ENCODE measurements around the gene IL12RB2.

The IL12RB2 gene

DNA sequence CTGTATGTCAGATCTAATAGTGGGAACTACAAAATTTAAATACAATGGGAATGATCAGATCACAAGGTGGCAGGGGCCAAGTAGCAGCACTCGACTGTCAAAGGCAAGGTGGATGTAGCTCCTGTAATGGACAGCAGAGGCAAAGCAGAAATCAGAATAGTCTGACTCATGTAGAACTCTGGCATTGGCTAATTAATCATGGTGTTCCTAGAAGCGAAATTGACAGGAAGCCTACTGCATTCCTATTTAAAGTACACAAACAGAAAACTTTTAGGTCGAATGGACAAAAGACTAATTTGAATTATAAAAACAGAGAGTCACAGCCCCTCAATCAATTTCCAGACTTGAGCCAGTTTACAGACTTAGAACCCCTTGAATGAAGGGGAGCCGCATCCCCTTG lies 17.4 kb upstream of the IL12RB2 start:
- DNase-seq = no peak
- Histone ChIP-seq H3K4me3 (ENCODE audit: low read depth, low read length) (no peak overlapping the region), H3K36me3 (no peaks in the 10 kb centered on the region), H3K27me3 (no peaks in the 10 kb centered on the region), H3K4me1 (no peaks in the 10 kb centered on the region), H3K9me3 (no peaks in the 10 kb centered on the region)
- TF ChIP-seq, protein P1, sequence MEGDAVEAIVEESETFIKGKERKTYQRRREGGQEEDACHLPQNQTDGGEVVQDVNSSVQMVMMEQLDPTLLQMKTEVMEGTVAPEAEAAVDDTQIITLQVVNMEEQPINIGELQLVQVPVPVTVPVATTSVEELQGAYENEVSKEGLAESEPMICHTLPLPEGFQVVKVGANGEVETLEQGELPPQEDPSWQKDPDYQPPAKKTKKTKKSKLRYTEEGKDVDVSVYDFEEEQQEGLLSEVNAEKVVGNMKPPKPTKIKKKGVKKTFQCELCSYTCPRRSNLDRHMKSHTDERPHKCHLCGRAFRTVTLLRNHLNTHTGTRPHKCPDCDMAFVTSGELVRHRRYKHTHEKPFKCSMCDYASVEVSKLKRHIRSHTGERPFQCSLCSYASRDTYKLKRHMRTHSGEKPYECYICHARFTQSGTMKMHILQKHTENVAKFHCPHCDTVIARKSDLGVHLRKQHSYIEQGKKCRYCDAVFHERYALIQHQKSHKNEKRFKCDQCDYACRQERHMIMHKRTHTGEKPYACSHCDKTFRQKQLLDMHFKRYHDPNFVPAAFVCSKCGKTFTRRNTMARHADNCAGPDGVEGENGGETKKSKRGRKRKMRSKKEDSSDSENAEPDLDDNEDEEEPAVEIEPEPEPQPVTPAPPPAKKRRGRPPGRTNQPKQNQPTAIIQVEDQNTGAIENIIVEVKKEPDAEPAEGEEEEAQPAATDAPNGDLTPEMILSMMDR (IDR thresholded peaks at IDR 0.05; ENCODE audit: low read depth, low read length) = no peak

- H3K4me3 ChIP-seq (ENCODE audit: low read depth, low read length) = no peak overlapping the region
- H3K27me3 ChIP-seq = no peaks in the 10 kb centered on the region
- TF ChIP-seq, protein P1 (IDR thresholded peaks at IDR 0.05; ENCODE audit: low read depth, low read length) = no peak
- H3K36me3 ChIP-seq = no peaks in the 10 kb centered on the region
- no peaks in the 10 kb centered on the region for H3K9me3 ChIP-seq
- H3K4me1 ChIP-seq = no peaks in the 10 kb centered on the region
- no peak for DNase-seq
Observed at GRCh38 chr1:67294836-67295617, 12.6 kb upstream of the IL12RB2 start.

DNA sequence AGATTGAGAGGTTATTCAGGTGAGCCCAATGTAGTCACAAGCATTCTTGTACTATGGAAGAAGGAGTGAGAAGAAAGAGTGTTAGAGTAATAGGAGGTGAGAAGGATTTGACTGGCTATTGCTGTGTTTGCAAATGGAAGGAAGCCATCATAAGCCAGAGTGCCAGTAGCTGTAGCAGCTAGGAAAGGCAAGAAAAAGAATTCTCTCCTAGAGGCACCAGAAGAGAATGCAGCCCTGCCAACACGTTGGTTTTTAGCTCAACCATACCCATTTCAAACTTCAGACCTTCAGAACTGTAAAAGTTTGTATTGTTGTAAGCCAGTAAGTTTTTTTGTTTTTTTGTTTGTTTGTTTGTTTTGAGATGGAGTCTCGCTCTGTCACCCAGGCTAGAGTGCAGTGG lies 8.9 kb upstream of the IL12RB2 start:
- no peaks in the 10 kb centered on the region for H3K4me1 ChIP-seq
- no peak overlapping the region for H3K4me3 ChIP-seq (ENCODE audit: low read depth, low read length)
- H3K9me3 ChIP-seq = no peaks in the 10 kb centered on the region
- TF ChIP-seq, protein P1 (IDR thresholded peaks at IDR 0.05; ENCODE audit: low read depth, low read length) = no peak
- DNase-seq = no peak
- H3K27me3 ChIP-seq = no peaks in the 10 kb centered on the region
- no peaks in the 10 kb centered on the region for H3K36me3 ChIP-seq

DNA sequence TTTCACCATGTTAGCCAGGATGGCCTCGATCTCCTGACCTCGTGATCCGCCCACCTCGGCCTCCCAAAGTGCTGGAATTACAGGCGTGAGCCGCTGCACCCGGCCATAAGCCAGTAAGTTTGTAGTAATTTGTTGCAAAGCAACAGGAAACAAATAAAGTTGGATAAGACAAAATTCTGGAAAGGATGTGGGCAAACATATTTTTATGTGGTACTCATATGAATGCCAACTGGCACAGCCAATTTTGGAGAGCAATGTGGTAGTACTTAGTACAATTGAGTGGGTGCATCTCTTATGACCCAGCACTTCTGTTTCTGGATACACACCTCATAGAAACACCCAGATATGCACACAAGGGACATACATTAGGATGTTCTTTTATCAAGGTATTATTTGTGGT lies 8.4 kb upstream of the IL12RB2 start:
- Histone ChIP-seq H3K27me3 (no peaks in the 10 kb centered on the region), H3K9me3 (no peaks in the 10 kb centered on the region), H3K36me3 (no peaks in the 10 kb centered on the region), H3K4me1 (no peaks in the 10 kb centered on the region), H3K4me3 (ENCODE audit: low read depth, low read length) (no peak overlapping the region)
- DNase-seq = no peak
- TF ChIP-seq, protein P1 (IDR thresholded peaks at IDR 0.05; ENCODE audit: low read depth, low read length) = no peak

DNA sequence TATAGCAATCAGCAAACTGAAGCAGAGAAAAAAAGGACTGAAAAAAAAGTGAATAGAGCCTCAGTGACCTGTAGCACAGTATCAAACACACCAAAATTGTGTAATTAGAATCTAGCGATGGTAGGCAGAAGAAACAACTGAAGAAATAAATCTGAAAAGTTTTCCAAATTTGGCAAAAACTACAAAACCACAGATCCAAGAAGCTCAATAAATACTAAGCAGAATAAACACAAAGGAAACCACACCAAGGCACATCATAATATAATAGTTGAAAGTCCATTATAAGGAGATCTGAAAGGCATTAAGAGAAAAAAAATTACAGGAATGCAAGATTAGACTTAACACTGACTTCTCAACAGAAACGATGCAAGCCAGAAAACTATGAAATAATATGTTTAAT lies 7.1 kb upstream of the IL12RB2 start:
- TF ChIP-seq, protein P1 (IDR thresholded peaks at IDR 0.05; ENCODE audit: low read depth, low read length) = no peak
- H3K27me3 ChIP-seq = no peaks in the 10 kb centered on the region
- H3K4me1 ChIP-seq = no peaks in the 10 kb centered on the region
- no peaks in the 10 kb centered on the region for H3K9me3 ChIP-seq
- H3K4me3 ChIP-seq (ENCODE audit: low read depth, low read length) = no peak overlapping the region
- no peak for DNase-seq
- no peaks in the 10 kb centered on the region for H3K36me3 ChIP-seq

DNA sequence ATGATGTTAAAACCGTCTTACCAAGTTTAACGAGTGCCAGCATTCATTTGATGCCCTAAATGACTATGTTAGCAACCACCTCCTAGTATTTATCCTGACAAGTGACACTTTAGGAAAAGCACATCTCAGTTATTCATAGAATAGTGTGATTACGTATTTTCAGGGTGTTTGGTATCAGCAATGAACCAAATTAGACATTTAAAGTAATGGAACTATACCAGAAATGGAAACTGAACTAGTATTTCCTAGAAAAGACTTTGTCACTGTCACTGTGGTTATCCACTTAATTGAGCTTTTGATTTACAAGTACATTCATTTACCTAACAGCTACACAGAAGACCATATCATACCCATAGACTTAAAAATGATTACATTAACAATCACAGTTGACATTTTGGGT lies 3.6 kb upstream of the IL12RB2 start:
- no peaks in the 10 kb centered on the region for H3K4me1 ChIP-seq
- H3K27me3 ChIP-seq = peaks cover 11% of the 10 kb centered on the region
- TF ChIP-seq, protein P1 (IDR thresholded peaks at IDR 0.05; ENCODE audit: low read depth, low read length) = no peak
- H3K4me3 ChIP-seq (ENCODE audit: low read depth, low read length) = no peak overlapping the region
- H3K9me3 ChIP-seq = no peaks in the 10 kb centered on the region
- H3K36me3 ChIP-seq = no peaks in the 10 kb centered on the region
- DNase-seq = no peak

Data from BE2C (cell line).